Endodermal cell (in vitro differentiated cells): ENCODE results near the gene TRERF1. TPM values are rescaled to one million over a fixed set of nuclear protein-coding genes. Genes with fewer than 3 reads are reported as not detected.

Experiments
- DNase-seq: peaks from one replicate; pipeline ENCODE4 v3.0.0-alpha.2; 2017
- H3K27ac ChIP-seq: 2 replicates; pipeline ENCODE4 v1.5.1; 2013; ENCODE audit warnings: mild to moderate bottlenecking, low read depth, low read length, moderate library complexity
- H3K27me3 ChIP-seq: 2 replicates; pipeline ENCODE4 v1.6.1; 2013; ENCODE audit warnings: mild to moderate bottlenecking, low read length, moderate library complexity; ENCODE audit not compliant: insufficient read depth, control insufficient read depth, poor library complexity, severe bottlenecking
- H3K36me3 ChIP-seq: 2 replicates; pipeline ENCODE4 v1.7.0; 2013; ENCODE audit warnings: mild to moderate bottlenecking, low read length, moderate library complexity; ENCODE audit not compliant: control insufficient read depth, insufficient read depth
- H3K4me1 ChIP-seq: one replicate; pipeline ENCODE4 v1.7.0; 2013; ENCODE audit warnings: low read length; ENCODE audit not compliant: control insufficient read depth, insufficient read depth
- H3K4me3 ChIP-seq: 2 replicates; pipeline ENCODE4 v1.5.1; 2013; ENCODE audit warnings: mild to moderate bottlenecking, low read length, moderate library complexity
- H3K9ac ChIP-seq: 2 replicates; pipeline ENCODE4 v1.6.1; 2013; ENCODE audit warnings: mild to moderate bottlenecking, low read length, moderate library complexity; ENCODE audit not compliant: poor library complexity, severe bottlenecking; ENCODE audit errors: extremely low read depth
- H3K9me3 ChIP-seq: 2 replicates; pipeline ENCODE4 v1.6.1; 2013; ENCODE audit warnings: mild to moderate bottlenecking, low read length, moderate library complexity; ENCODE audit not compliant: control insufficient read depth
- H3K27ac Mint-ChIP-seq: 2 replicates; pipeline ENCODE4 v1.8.0; 2020; ENCODE audit warnings: mixed read lengths
- H3K27me3 Mint-ChIP-seq: 2 replicates; pipeline ENCODE4 v1.8.0; 2021; ENCODE audit warnings: mild to moderate bottlenecking, mixed read lengths; ENCODE audit not compliant: insufficient read depth
- H3K36me3 Mint-ChIP-seq: 2 replicates; pipeline ENCODE4 v1.8.0; 2020; ENCODE audit warnings: low read depth, mixed read lengths
- H3K4me1 Mint-ChIP-seq: 2 replicates; pipeline ENCODE4 v1.8.0; 2020; ENCODE audit warnings: mixed read lengths
- H3K4me3 Mint-ChIP-seq: 2 replicates; pipeline ENCODE4 v1.8.0; 2020; ENCODE audit warnings: mild to moderate bottlenecking, moderate library complexity, mixed read lengths
- H3K9me3 Mint-ChIP-seq: 2 replicates; pipeline ENCODE4 v1.8.0; 2020; ENCODE audit warnings: mild to moderate bottlenecking, mixed read lengths
- whole genome bisulfite sequencing, 2 experiments: methylation state at CpG; one replicate each; pipeline versions ENCODE4 v1.1.5 to v1.1.7; 2013; ENCODE audit warnings: missing lambda C conversion rate in 2 of 2, mixed read lengths in 1 of 2; ENCODE audit not compliant: insufficient coverage in 1 of 2, insufficient read length in 1 of 2; 5-methylcytosine and 5-hydroxymethylcytosine counted together
- total RNA-seq, 2 donors: library from RNA; stranded (reverse); fragmentation: NEBNext Ultra II Directional in 1 of 2; extraction: Animal tissue kit (Norgen Biotek cat#: 25700) in 1 of 2; gene quantifications; 2 replicates in 1 of 2; 3 replicates in 1 of 2; pipeline ENCODE4 v1.2.1, GENCODE V29; 2021
- TF ChIP-seq, protein P1 (sequence below): fragments of 200-600 bp; sonication (generic); conservative IDR thresholded peaks from 2 replicates; pipeline ENCODE4 v1.5.0; 2021; ENCODE audit warnings: antibody characterized with exemption, mild to moderate bottlenecking

TRERF1 gene
- total RNA-seq, 2 donors from 2014 or later, result 4.7 to 5.3 TPM

DNA sequence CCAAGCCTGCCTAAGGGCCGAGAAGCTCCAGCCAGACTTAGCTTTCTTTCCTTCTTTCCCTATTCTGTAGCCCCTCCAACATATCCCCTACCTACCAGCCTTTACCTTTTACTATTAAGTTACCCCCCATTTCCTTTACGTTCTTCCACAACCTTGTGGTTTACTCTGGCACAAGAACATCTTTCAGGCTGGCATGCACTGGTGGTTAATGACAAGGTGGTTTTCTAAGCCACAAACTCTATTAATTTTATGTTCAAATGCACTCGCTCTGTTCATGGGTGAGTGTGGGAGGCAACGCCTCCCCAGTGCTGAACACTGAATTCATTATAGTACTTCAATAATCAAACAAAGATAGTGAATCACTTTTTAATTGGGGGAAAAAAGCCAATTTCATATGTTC, 64.4 kb downstream of the TRERF1 start:
- no peak overlapping the region for H3K27ac ChIP-seq
- H3K9ac ChIP-seq, result no peak overlapping the region
- Mint-ChIP-seq H3K4me3 (no peak overlapping the region), H3K9me3 (no peaks in the 10 kb centered on the region), H3K4me1 (peaks cover 17% of the 10 kb centered on the region), H3K27me3 (no peaks in the 10 kb centered on the region), H3K27ac (no peak overlapping the region), H3K36me3 (no peaks in the 10 kb centered on the region)
- no peak for DNase-seq
- no peaks in the 10 kb centered on the region for H3K4me1 ChIP-seq
- 93 to 94% methylated on average over 3 to 4 of the region's 4 CpGs for WGBS, 2 experiments
- H3K4me3 ChIP-seq, result no peak overlapping the region
- H3K27me3 ChIP-seq, result no peaks in the 10 kb centered on the region
- no peaks in the 10 kb centered on the region for H3K36me3 ChIP-seq
- TF ChIP-seq, protein P1, sequence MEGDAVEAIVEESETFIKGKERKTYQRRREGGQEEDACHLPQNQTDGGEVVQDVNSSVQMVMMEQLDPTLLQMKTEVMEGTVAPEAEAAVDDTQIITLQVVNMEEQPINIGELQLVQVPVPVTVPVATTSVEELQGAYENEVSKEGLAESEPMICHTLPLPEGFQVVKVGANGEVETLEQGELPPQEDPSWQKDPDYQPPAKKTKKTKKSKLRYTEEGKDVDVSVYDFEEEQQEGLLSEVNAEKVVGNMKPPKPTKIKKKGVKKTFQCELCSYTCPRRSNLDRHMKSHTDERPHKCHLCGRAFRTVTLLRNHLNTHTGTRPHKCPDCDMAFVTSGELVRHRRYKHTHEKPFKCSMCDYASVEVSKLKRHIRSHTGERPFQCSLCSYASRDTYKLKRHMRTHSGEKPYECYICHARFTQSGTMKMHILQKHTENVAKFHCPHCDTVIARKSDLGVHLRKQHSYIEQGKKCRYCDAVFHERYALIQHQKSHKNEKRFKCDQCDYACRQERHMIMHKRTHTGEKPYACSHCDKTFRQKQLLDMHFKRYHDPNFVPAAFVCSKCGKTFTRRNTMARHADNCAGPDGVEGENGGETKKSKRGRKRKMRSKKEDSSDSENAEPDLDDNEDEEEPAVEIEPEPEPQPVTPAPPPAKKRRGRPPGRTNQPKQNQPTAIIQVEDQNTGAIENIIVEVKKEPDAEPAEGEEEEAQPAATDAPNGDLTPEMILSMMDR, result no peak
- no peaks in the 10 kb centered on the region for H3K9me3 ChIP-seq

DNA sequence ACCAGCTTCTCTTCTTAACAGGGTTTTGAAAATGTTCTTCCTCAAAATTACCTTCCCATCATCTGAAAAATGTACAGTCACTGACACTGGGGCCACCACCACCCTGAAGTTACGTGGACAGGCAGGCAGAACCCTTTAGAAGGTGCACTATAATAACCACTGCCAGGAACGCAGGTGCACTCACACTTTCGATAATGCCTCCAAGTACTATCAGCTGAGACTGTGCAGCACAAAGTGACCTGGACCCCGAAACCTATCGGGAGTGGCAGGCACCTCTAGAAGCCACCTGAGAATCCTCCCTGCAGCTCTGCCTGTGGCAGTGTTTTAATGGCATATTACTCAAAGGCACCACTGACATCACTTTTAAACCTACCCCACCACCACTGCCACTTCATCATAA, 66.4 kb downstream of the TRERF1 start:
- Histone ChIP-seq H3K27me3 (no peaks in the 10 kb centered on the region), H3K4me1 (no peaks in the 10 kb centered on the region), H3K9ac (no peak overlapping the region), H3K36me3 (no peaks in the 10 kb centered on the region), H3K4me3 (no peak overlapping the region), H3K27ac (no peak overlapping the region), H3K9me3 (no peaks in the 10 kb centered on the region)
- Mint-ChIP-seq H3K4me1 (peaks cover 9% of the 10 kb centered on the region), H3K4me3 (no peak overlapping the region), H3K9me3 (no peaks in the 10 kb centered on the region), H3K27ac (no peak overlapping the region), H3K36me3 (no peaks in the 10 kb centered on the region), H3K27me3 (no peaks in the 10 kb centered on the region)
- TF ChIP-seq, protein P1, result no peak
- no peak for DNase-seq
- 93 to 97% methylated on average over 5 of the region's 5 CpGs for WGBS, 2 experiments

DNA sequence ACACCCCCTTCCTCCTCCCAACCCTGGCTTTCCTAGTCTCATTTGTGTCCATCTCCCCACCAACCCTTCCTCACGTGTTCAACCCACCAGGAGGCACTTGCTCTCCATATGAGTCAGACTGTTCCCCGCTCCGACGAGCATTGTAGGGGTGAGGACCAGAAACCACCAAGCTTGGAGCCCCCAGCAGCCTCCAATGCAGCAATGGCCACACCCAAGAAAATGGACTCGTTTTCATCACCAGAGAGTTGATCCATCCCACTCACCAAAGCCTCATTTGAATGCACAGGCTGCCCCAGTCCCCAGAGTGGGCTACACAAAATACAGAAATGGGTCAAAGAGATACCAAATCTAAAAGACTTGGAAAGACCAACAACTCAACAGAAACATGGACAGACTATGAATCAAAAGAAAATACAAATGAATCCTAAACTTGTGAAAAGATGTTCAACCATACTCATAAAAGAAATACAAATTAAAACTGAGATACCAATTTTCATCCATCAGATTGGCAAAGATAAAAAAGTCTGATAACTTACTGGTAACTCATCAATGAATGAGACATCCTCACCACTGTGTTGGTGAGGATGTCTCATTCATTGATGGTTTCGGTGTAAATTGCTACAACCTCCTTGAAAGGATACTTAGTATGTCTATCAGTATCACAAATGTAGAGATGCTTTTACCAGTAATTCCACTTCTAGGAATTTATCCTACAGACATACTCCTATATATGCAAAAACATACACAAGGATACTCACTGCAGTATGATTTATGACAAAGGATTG, 68.1 kb downstream of the TRERF1 start:
- TF ChIP-seq, protein P1, result no peak
- Histone ChIP-seq H3K4me3 (no peak overlapping the region), H3K4me1 (no peaks in the 10 kb centered on the region), H3K36me3 (no peaks in the 10 kb centered on the region), H3K9me3 (no peaks in the 10 kb centered on the region), H3K27me3 (no peaks in the 10 kb centered on the region), H3K9ac (no peak overlapping the region), H3K27ac (no peak overlapping the region)
- H3K4me1 Mint-ChIP-seq, result no peaks in the 10 kb centered on the region
- no peak overlapping the region for H3K27ac Mint-ChIP-seq
- WGBS, 2 experiments, result 76 to 87% methylated on average over 4 to 6 of the region's 6 CpGs
- no peak for DNase-seq
- no peaks in the 10 kb centered on the region for H3K9me3 Mint-ChIP-seq
- no peaks in the 10 kb centered on the region for H3K36me3 Mint-ChIP-seq
- H3K27me3 Mint-ChIP-seq, result no peaks in the 10 kb centered on the region
- no peak overlapping the region for H3K4me3 Mint-ChIP-seq
